GM21786 (cell line): Measurements from ENCODE around the gene RPS19.

Experiments
- ATAC-seq: cut with Tn5 transposase; IDR thresholded peaks from one replicate; pipeline ENCODE4 v1.9.1; 2021; ENCODE audit not compliant: unreplicated experiment

The RPS19 gene

GRCh38 chr19:41859618-41860418 is at the start of gene RPS19:
TSS of gene RPS19 (plus strand) at chr19:41860255. CDS start at chr19:41860775, 520 bp downstream.
- peak; percentile 75 for ATAC-seq

- ATAC-seq = no peak
Measured at GRCh38 chr19:41810301-41810700, 49.8 kb upstream of the RPS19 start.

- ATAC-seq = no peak
Measured at GRCh38 chr19:41811036-41811435, 49.0 kb upstream of the RPS19 start.

GRCh38 chr19:41811981-41812380 is 48.1 kb upstream of the RPS19 start:
- no peak for ATAC-seq

GRCh38 chr19:41813911-41814310 is 46.1 kb upstream of the RPS19 start:
- ATAC-seq = no peak

GRCh38 chr19:41815301-41815700 is 44.8 kb upstream of the RPS19 start:
- no peak for ATAC-seq

- no peak for ATAC-seq
Measured at GRCh38 chr19:41816761-41817160, 43.3 kb upstream of the RPS19 start.

GRCh38 chr19:41821003-41821735 is 38.9 kb upstream of the RPS19 start:
- ATAC-seq = no peak

GRCh38 chr19:41837981-41838708 is 21.9 kb upstream of the RPS19 start:
- ATAC-seq = no peak

- no peak for ATAC-seq
Measured at GRCh38 chr19:41839211-41839610, 20.8 kb upstream of the RPS19 start.

- ATAC-seq = no peak
Measured at GRCh38 chr19:41843371-41843770, 16.7 kb upstream of the RPS19 start.

- no peak for ATAC-seq
Measured at GRCh38 chr19:41844601-41845000, 15.5 kb upstream of the RPS19 start, which contains the start of gene LYPD4. TSS of gene LYPD4 (minus strand) at chr19:41844683. CDS start at chr19:41839285, 5,398 bp downstream.

- ATAC-seq = no peak
Measured at GRCh38 chr19:41845001-41845050, 15.2 kb upstream of the RPS19 start, which contains the start of gene DMRTC2. TSS of gene DMRTC2 (plus strand) at chr19:41845042. CDS start at chr19:41847429, 2,387 bp downstream.

GRCh38 chr19:41845051-41845590 is 14.9 kb upstream of the RPS19 start:
- ATAC-seq = no peak

- no peak for ATAC-seq
Measured at GRCh38 chr19:41847351-41848105, 12.5 kb upstream of the RPS19 start.

GRCh38 chr19:41848666-41849065 is 11.4 kb upstream of the RPS19 start:
- no peak for ATAC-seq

- ATAC-seq = no peak
Measured at GRCh38 chr19:41849067-41849466, 11.0 kb upstream of the RPS19 start.

GRCh38 chr19:41850381-41850780 is 9.7 kb upstream of the RPS19 start:
- ATAC-seq = no peak

- no peak for ATAC-seq
Measured at GRCh38 chr19:41851456-41851855, 8.6 kb upstream of the RPS19 start.

GRCh38 chr19:41853344-41853743 is 6.7 kb upstream of the RPS19 start:
- no peak for ATAC-seq

- ATAC-seq = no peak
Measured at GRCh38 chr19:41853768-41854167, 6.3 kb upstream of the RPS19 start.
